ENCODE results near the gene SPCS3. TPM values are rescaled to one million over a fixed set of nuclear protein-coding genes. Genes with fewer than 3 reads are reported as not detected.

The SPCS3 gene
- total RNA-seq, 1 donor: 145 TPM

DNA sequence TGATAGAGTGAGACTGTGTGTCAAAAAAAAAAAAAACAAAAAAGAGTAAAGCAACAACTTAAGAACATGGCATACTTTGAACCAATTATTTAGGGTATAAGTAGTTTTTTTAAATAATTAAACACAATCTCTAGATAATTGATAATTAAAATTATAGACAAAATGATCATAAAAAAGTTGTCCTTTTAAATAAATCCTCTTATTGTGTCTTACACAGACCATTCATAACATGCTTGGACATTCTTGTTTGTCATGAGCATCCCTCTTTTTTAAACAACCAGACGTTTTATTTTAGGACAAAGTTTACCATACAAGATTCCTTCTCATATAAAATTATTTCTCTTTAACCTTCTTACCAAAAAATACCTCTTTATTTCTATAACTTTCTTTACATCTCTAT, 35.1 kb downstream of the SPCS3 start:
- no peaks in the 10 kb centered on the region for H3K9me3 ChIP-seq (ENCODE audit: low read depth, low read length)
- no peaks in the 10 kb centered on the region for H3K4me1 ChIP-seq (ENCODE audit: insufficient read depth, low read length)
- no peak overlapping the region for H3K4me3 ChIP-seq (ENCODE audit: low read length)
- H3K27me3 ChIP-seq (ENCODE audit: insufficient read depth, low read length): no peaks in the 10 kb centered on the region

DNA sequence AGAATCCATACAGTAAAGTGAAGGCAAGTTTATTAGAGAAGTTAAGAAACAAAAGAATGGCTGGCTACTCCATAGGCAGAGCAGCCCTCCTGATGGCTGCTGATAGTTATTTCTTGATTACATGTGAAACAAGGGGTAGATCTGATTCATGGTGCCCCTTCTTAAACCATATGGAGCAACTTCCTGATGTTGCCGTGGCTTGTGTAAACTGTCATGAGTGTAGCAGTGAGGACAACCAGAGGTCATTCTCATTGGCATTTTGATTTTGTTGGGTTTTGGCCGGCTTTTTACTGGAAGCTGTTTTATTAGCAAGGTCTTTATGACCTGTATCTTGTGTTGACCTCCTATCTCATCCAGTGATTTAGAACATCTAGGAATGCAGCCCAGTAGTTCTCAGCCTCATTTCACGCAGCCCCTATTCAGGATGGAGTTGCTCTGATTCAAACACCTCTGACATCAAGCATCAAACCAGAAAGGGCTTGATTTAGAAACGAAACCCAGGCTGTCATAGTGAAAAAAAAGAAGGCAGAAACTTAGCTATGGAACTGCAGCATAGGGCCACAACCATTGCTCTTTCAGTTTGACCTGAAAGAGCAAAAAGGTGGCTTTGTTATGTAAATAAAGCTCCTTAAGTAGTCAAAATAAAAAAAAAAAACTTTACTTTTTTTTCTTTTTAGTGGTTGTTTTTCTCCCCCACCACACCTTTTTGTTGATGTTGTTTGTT, 37.8 kb downstream of the SPCS3 start:
- no peaks in the 10 kb centered on the region for H3K4me1 ChIP-seq (ENCODE audit: insufficient read depth, low read length)
- H3K27me3 ChIP-seq (ENCODE audit: insufficient read depth, low read length): no peaks in the 10 kb centered on the region
- no peaks in the 10 kb centered on the region for H3K9me3 ChIP-seq (ENCODE audit: low read depth, low read length)
- no peak overlapping the region for H3K4me3 ChIP-seq (ENCODE audit: low read length)

- no peaks in the 10 kb centered on the region for H3K9me3 ChIP-seq (ENCODE audit: low read depth, low read length)
- no peak overlapping the region for H3K4me3 ChIP-seq (ENCODE audit: low read length)
- no peaks in the 10 kb centered on the region for H3K27me3 ChIP-seq (ENCODE audit: insufficient read depth, low read length)
- no peaks in the 10 kb centered on the region for H3K4me1 ChIP-seq (ENCODE audit: insufficient read depth, low read length)
These were observed 38.3 kb downstream of the SPCS3 start for GRCh38 chr4:176358083-176358469.

- Histone ChIP-seq H3K4me3 (ENCODE audit: low read length) (no peak overlapping the region), H3K4me1 (ENCODE audit: insufficient read depth, low read length) (no peaks in the 10 kb centered on the region), H3K27me3 (ENCODE audit: insufficient read depth, low read length) (no peaks in the 10 kb centered on the region), H3K9me3 (ENCODE audit: low read depth, low read length) (no peaks in the 10 kb centered on the region)
These were observed 39.8 kb downstream of the SPCS3 start for GRCh38 chr4:176359590-176359989.

DNA sequence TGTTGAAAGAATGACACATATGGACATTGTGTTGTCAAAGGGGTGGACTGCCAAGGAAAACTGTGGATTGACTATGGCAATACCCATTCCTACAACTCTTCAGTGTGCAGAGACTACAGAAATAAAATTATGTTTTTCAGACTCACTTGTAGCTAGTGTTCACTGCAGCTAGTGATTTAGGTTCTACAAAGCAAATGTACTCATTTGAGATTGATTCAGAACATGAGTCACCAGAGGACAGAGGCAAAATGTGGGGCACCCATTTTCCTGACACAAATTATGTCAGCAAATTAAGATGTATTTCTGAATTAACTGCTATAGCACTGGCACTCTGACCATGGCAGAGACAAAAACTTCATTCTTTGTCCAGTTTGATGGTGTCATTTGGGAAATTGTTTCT, 40.7 kb downstream of the SPCS3 start:
- no peaks in the 10 kb centered on the region for H3K4me1 ChIP-seq (ENCODE audit: insufficient read depth, low read length)
- H3K27me3 ChIP-seq (ENCODE audit: insufficient read depth, low read length): no peaks in the 10 kb centered on the region
- no peak overlapping the region for H3K4me3 ChIP-seq (ENCODE audit: low read length)

DNA sequence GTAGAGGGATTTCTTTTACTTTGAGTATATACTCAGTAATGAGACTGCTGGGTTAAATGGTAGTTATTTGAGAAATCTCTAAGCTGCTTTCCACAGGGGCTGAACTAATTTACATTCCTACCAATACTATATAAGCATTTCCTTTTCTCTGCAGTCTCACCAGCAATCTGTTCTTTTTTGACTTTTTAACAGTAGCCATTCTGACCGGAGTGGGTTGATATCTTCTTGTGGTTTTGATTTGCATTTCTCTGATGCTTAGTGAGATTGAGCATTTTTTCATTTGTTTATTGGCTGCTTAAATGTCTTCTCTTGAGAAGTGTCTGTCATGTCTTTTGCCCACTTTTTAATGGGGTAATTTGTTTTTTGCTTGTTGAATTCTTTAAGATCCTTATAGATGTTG, 43.3 kb downstream of the SPCS3 start:
- Histone ChIP-seq H3K4me1 (ENCODE audit: insufficient read depth, low read length) (no peaks in the 10 kb centered on the region), H3K4me3 (ENCODE audit: low read length) (no peak overlapping the region), H3K9me3 (ENCODE audit: low read depth, low read length) (peaks cover 13% of the 10 kb centered on the region), H3K27me3 (ENCODE audit: insufficient read depth, low read length) (no peaks in the 10 kb centered on the region)

More for the DNA sequence above, 40.7 kb downstream of the SPCS3 start:
- H3K9me3 ChIP-seq (ENCODE audit: low read depth, low read length): no peaks in the 10 kb centered on the region

DNA sequence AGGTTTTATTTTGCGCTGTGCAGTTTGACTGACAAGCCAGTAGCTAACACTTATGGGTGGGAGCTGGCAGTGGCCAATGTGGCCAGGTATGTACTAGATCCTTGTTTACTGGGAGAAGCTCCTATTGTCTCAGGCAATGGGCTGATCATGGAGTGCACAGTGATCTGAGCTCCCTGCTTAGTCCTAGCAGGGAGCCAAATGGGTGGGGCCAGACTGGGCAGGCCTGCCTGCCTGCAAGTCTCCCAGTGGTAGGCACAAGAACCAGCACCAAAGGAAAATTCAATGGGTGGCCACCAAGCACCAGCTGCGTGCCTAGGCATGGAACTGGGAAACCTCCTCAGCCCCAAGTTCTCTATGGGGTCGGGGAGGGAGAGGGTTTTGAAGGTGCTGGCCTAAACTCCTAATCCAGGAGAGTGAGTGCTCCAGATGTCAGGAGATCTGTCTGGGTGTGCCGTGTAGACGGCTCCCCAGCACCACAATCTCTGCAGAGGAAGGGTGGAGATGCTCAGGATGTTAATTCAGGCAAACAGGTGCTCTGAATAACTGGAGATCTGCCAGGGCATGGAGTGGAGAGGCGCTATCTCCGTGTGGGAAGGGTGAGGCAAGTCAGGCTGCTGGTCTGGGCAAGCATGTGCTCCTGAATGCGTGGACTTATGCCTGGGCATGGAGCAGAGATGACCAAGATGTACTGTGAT, 48.2 kb downstream of the SPCS3 start:
- Histone ChIP-seq H3K4me3 (ENCODE audit: low read length) (no peak overlapping the region), H3K27me3 (ENCODE audit: insufficient read depth, low read length) (no peaks in the 10 kb centered on the region), H3K9me3 (ENCODE audit: low read depth, low read length) (peaks cover 13% of the 10 kb centered on the region), H3K4me1 (ENCODE audit: insufficient read depth, low read length) (no peaks in the 10 kb centered on the region)

GRCh38 chr4:176376032-176376614, 56.4 kb downstream of the SPCS3 start:
- Histone ChIP-seq H3K4me1 (ENCODE audit: insufficient read depth, low read length) (no peaks in the 10 kb centered on the region), H3K27me3 (ENCODE audit: insufficient read depth, low read length) (no peaks in the 10 kb centered on the region), H3K4me3 (ENCODE audit: low read length) (no peak overlapping the region), H3K9me3 (ENCODE audit: low read depth, low read length) (no peaks in the 10 kb centered on the region)

DNA sequence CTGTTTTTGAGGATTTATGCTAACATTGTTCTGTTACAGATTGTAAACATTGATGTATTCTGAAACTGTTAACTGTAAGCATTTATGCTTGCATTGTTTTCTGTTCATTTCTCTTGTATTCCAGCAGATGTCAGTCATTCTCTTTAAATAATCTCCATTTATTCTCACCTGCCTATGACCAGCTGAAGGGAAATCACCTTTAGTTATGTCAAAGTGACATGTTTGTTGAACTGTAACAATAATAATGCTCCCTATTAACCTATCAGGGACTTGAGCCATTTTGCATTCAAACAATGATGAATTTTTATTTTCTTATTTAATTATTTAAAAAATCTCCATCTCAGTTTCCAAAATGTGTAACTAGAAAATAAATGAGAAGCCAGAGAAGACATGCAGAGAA, 58.0 kb downstream of the SPCS3 start:
- Histone ChIP-seq H3K4me1 (ENCODE audit: insufficient read depth, low read length) (no peaks in the 10 kb centered on the region), H3K4me3 (ENCODE audit: low read length) (no peak overlapping the region), H3K27me3 (ENCODE audit: insufficient read depth, low read length) (no peaks in the 10 kb centered on the region), H3K9me3 (ENCODE audit: low read depth, low read length) (no peaks in the 10 kb centered on the region)

DNA sequence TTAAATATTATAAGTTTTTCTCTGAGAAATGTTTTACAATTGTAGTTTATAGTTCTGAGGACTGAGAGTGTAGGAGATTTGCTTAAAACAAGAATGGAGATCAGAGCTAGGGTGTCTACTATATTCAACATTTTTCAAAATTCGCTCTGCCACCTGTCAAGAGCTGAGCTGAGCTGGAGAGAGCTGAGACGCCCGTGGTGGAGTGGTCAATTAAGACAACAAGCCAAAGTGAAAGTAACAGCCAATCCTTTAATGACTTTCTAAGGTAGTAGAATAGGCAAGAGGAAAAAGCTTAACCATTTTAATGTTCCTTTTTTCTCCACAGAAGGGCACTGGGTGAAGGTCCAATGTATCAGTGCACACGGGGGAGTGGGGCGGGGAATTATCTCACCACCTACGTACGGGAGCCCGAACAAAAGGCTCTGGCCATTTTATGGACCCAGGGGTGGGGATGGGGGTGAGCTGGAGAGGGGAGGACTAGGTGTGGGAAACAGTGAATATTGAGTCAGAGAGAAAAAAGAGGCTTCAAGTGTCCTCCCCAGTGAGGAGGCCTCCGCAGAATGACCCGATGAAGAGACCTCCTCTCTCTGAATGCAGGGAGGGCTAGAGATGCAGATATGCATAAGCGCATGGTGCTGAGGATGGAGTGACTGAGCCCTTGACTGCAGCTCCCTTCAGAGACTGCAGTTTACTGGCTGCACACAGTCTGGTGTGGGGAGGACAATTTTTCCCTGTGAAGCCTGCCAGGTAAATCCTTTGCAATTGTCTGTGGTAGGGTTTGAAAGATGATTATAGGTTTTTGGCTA, 60.8 kb downstream of the SPCS3 start:
- no peaks in the 10 kb centered on the region for H3K4me1 ChIP-seq (ENCODE audit: insufficient read depth, low read length)
- no peaks in the 10 kb centered on the region for H3K9me3 ChIP-seq (ENCODE audit: low read depth, low read length)
- H3K27me3 ChIP-seq (ENCODE audit: insufficient read depth, low read length): no peaks in the 10 kb centered on the region
- H3K4me3 ChIP-seq (ENCODE audit: low read length): no peak overlapping the region

Other genes starting within 250 kb of the SPCS3 start
- not detected for gene SPATA4, start 124.4 kb upstream of the SPCS3 start, total RNA-seq
- not detected for gene ASB5, start 50.7 kb upstream of the SPCS3 start, total RNA-seq